SK-N-SH (cell line): ENCODE measurements around the gene IRX6. TPM values are rescaled to one million over a fixed set of nuclear protein-coding genes. Genes with fewer than 3 reads are reported as not detected.

ENCODE experiments used
- CTCF ChIA-PET: fragments of 300-600, 350-600 bp; formaldehyde crosslinking; extraction: SDS; loops from one replicate; lab custom pipeline; 2021; lab: Yijun Ruan, JAX
- POLR2A ChIA-PET: fragments of 350-600 bp; sonication (Branson Sonifier 250); formaldehyde crosslinking; extraction: SDS; loops from one replicate; lab custom pipeline; 2020; ENCODE audit warnings: antibody characterized with exemption, inconsistent platforms; lab: Yijun Ruan, JAX
- DNase-seq: peaks from one replicate; pipeline ENCODE4 v3.0.0; 2012
- H2AFZ ChIP-seq: fragments of 200-600 bp; sonication (generic); 2 replicates; pipeline ENCODE4 v1.8.1; 2016; ENCODE audit warnings: antibody characterized with exemption, mild to moderate bottlenecking, low read depth
- H3F3A ChIP-seq: fragments of 200-600 bp; sonication (generic); replicated peaks from 2 replicates; pipeline ENCODE3; 2016; ENCODE audit warnings: antibody characterized with exemption, mild to moderate bottlenecking; ENCODE audit not compliant: insufficient read depth
- H3K27ac ChIP-seq, 2 experiments: fragments of 200-500 bp in 1 of 2; fragments of 200-600 bp in 1 of 2; sonication (Bioruptor generic) in 1 of 2; sonication (generic), shearing (Covaris generic) in 1 of 2; 2 replicates each; pipeline versions ENCODE4 v1.5.1 to v1.6.1; 2014 to 2016; ENCODE audit warnings: low read depth in 2 of 2, inconsistent platforms in 1 of 2, low read length in 1 of 2, mild to moderate bottlenecking in 1 of 2, mixed read lengths in 1 of 2
- H3K27me3 ChIP-seq: fragments of 200-600 bp; sonication (generic), shearing (Covaris generic); 2 replicates; pipeline ENCODE4 v1.6.1; 2016; ENCODE audit warnings: mixed run types; ENCODE audit not compliant: insufficient read depth
- H3K36me3 ChIP-seq, 2 experiments: fragments of 200-500 bp in 1 of 2; fragments of 200-600 bp in 1 of 2; sonication (Bioruptor generic) in 1 of 2; sonication (generic) in 1 of 2; replicated peaks in 1 of 2; 2 replicates each; pipeline versions ENCODE3 to v1.5.1; 2014 to 2016; ENCODE audit warnings: low read length in 1 of 2, mild to moderate bottlenecking in 1 of 2; ENCODE audit not compliant: insufficient read depth in 2 of 2, control insufficient read depth in 1 of 2
- H3K4me1 ChIP-seq, 2 experiments: fragments of 200-500 bp in 1 of 2; fragments of 200-600 bp in 1 of 2; sonication (Bioruptor generic) in 1 of 2; sonication (generic), shearing (Covaris generic) in 1 of 2; 2 replicates each; pipeline versions ENCODE4 v1.5.1 to v1.6.1; 2014 to 2016; ENCODE audit warnings: low read depth in 1 of 2, low read length in 1 of 2, mixed run types in 1 of 2; ENCODE audit not compliant: insufficient read depth in 2 of 2, control insufficient read depth in 1 of 2
- H3K4me2 ChIP-seq: fragments of 200-600 bp; sonication (generic), shearing (Covaris generic); 2 replicates; pipeline ENCODE4 v1.6.1; 2017; ENCODE audit warnings: mixed run types
- H3K4me3 ChIP-seq, 2 experiments: fragments of 200-500 bp in 1 of 2; fragments of 200-600 bp in 1 of 2; sonication (Bioruptor generic) in 1 of 2; sonication (generic), shearing (Covaris generic) in 1 of 2; 2 replicates each; pipeline versions ENCODE4 v1.5.1 to v1.8.1; 2014 to 2016; ENCODE audit warnings: low read depth in 2 of 2, inconsistent platforms in 1 of 2, low read length in 1 of 2, mild to moderate bottlenecking in 1 of 2, mixed read lengths in 1 of 2, moderate library complexity in 1 of 2
- H3K79me2 ChIP-seq: fragments of 200-600 bp; sonication (generic); 2 replicates; pipeline ENCODE4 v1.8.1; 2017; ENCODE audit warnings: mild to moderate bottlenecking; ENCODE audit not compliant: insufficient read depth
- H3K9ac ChIP-seq: fragments of 200-600 bp; sonication (generic); 2 replicates; pipeline ENCODE4 v1.6.1; 2017; ENCODE audit warnings: mixed run types
- H3K9me2 ChIP-seq: fragments of 200-600 bp; sonication (generic); 2 replicates; pipeline ENCODE4 v1.6.1; 2017; ENCODE audit warnings: mixed run types
- H3K9me3 ChIP-seq: fragments of 200-600 bp; sonication (generic); 2 replicates; pipeline ENCODE4 v1.6.1; 2017; ENCODE audit warnings: mixed run types, mild to moderate bottlenecking, moderate library complexity
- H4K20me1 ChIP-seq: fragments of 200-600 bp; sonication (generic); 2 replicates; pipeline ENCODE4 v1.6.1; 2017; ENCODE audit warnings: mild to moderate bottlenecking, mixed run types; ENCODE audit not compliant: insufficient read depth
- EP300 ChIP-seq, 2 experiments: IDR thresholded peaks; 2 replicates each; pipeline versions ENCODE4 v1.4.0 to v1.6.1; 2012; ENCODE audit warnings: borderline replicate concordance in 1 of 2, low read depth in 1 of 2, low read length in 1 of 2
- FOSL2 ChIP-seq: IDR thresholded peaks from 2 replicates; pipeline ENCODE4 v1.4.0; 2012; ENCODE audit warnings: low read depth, mild to moderate bottlenecking, moderate library complexity, borderline replicate concordance
- FOXJ3 ChIP-seq: sonication (generic); formaldehyde crosslinking; IDR thresholded peaks from 2 replicates; pipeline ENCODE4 v1.5.1; 2020; ENCODE audit warnings: mild to moderate bottlenecking, missing genetic modification reagents
- GATA2 ChIP-seq: sonication (generic); formaldehyde crosslinking; IDR thresholded peaks from 2 replicates; pipeline ENCODE4 v1.5.0; 2020; ENCODE audit warnings: mild to moderate bottlenecking, missing genetic modification reagents
- JUND ChIP-seq: IDR thresholded peaks from 2 replicates; pipeline ENCODE4 v1.4.0; 2012
- MXI1 ChIP-seq: IDR thresholded peaks from 2 replicates; pipeline ENCODE4 v1.6.1; 2012; ENCODE audit warnings: mild to moderate bottlenecking, low read depth, low read length, improper control_type of control experiment
- POLR2AphosphoS5 ChIP-seq: IDR thresholded peaks from 2 replicates; pipeline ENCODE4 v1.6.1; 2012; ENCODE audit warnings: low read depth, low read length
- RAD21 ChIP-seq: IDR thresholded peaks from 2 replicates; pipeline ENCODE4 v1.6.1; 2012; ENCODE audit warnings: mild to moderate bottlenecking, low read length
- SIN3A ChIP-seq: IDR thresholded peaks from 2 replicates; pipeline ENCODE4 v1.6.1; 2012; ENCODE audit warnings: low read depth, mild to moderate bottlenecking, low read length, moderate library complexity, borderline replicate concordance
- SMC3 ChIP-seq: IDR thresholded peaks from 2 replicates; pipeline ENCODE4 v1.6.1; 2012; ENCODE audit warnings: low read depth, low read length, improper control_type of control experiment
- TCF12 ChIP-seq: IDR thresholded peaks from 2 replicates; pipeline ENCODE4 v1.4.0; 2012
- TEAD4 ChIP-seq: IDR thresholded peaks from 2 replicates; pipeline ENCODE4 v1.4.0; 2012; ENCODE audit warnings: mild to moderate bottlenecking, borderline replicate concordance; ENCODE audit not compliant: insufficient read depth
- YY1 ChIP-seq: IDR thresholded peaks from 2 replicates; pipeline ENCODE4 v1.4.0; 2012; ENCODE audit warnings: low read depth, mild to moderate bottlenecking
- WGBS: methylation state at CpG from one replicate; pipeline ENCODE4 v1.1.6; 2017; ENCODE audit warnings: low lambda C conversion rate; 5-methylcytosine and 5-hydroxymethylcytosine counted together
- polyA plus RNA-seq, 3 experiments: library from polyadenylated mRNA; depleted of rRNA; stranded (reverse); fragments of >200 nt; gene quantifications; 2 replicates each; pipeline ENCODE4 v1.2.3, GENCODE V29; 2012
- TF ChIP-seq, protein P1 (sequence below): fragments of 150-350 bp; IDR thresholded peaks from 2 replicates; pipeline ENCODE4 v1.6.1; 2016; ENCODE audit warnings: mild to moderate bottlenecking, low read depth, low read length
- TF ChIP-seq, protein P2 (sequence below): IDR thresholded peaks from 2 replicates; pipeline ENCODE4 v1.4.0; 2012; ENCODE audit warnings: low read depth

Gene IRX6
- polyA plus RNA-seq, 1 of the 3 experiments (the other 2 are of a cell fraction), result not detected

- H3K9ac ChIP-seq, result no peak overlapping the region
- H3K9me3 ChIP-seq, result no peaks in the 10 kb centered on the region
- no peaks in the 10 kb centered on the region for H3K36me3 ChIP-seq
- no peak for TF ChIP-seq SMC3
- TF ChIP-seq SIN3A, result no peak
- TF ChIP-seq POLR2AphosphoS5, result no peak
- no peak for TF ChIP-seq TEAD4
- TF ChIP-seq FOXJ3, result no peak
- TF ChIP-seq, protein P1, sequence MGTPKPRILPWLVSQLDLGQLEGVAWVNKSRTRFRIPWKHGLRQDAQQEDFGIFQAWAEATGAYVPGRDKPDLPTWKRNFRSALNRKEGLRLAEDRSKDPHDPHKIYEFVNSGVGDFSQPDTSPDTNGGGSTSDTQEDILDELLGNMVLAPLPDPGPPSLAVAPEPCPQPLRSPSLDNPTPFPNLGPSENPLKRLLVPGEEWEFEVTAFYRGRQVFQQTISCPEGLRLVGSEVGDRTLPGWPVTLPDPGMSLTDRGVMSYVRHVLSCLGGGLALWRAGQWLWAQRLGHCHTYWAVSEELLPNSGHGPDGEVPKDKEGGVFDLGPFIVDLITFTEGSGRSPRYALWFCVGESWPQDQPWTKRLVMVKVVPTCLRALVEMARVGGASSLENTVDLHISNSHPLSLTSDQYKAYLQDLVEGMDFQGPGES, result no peak
- TF ChIP-seq MXI1, result no peak
- TF ChIP-seq EP300 (IDR thresholded peaks at IDR 0.05; ENCODE audit: borderline replicate concordance in 1 of 2, low read depth in 1 of 2, low read length in 1 of 2), result no peak
- no peak for TF ChIP-seq FOSL2
- no peak for TF ChIP-seq JUND
- TF ChIP-seq, protein P2, sequence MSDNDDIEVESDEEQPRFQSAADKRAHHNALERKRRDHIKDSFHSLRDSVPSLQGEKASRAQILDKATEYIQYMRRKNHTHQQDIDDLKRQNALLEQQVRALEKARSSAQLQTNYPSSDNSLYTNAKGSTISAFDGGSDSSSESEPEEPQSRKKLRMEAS, result no peak
- TF ChIP-seq TCF12, result no peak
- no peak for TF ChIP-seq GATA2
- H4K20me1 ChIP-seq, result no peaks in the 10 kb centered on the region
- DNase-seq, result no peak
- 53% methylated on average over 1 of the region's 1 CpG for WGBS
- ChIA-PET CTCF (interaction anchor here (2.9 kb wide), 1 partner anchor 31 kb away, joined by 11 read pairs; the partner anchor contains the start of gene IRX6), POLR2A (no interaction called here)
- no peaks in the 10 kb centered on the region for H3K79me2 ChIP-seq
- no peak overlapping the region for H3K27ac ChIP-seq
- no peaks in the 10 kb centered on the region for H3F3A ChIP-seq
- H3K4me1 ChIP-seq, result peaks cover 0 to 6% of the 10 kb centered on the region in 2 experiments; a peak in 1 of 4 replicates
- H3K9me2 ChIP-seq, result no peaks in the 10 kb centered on the region
- no peak overlapping the region for H3K4me3 ChIP-seq
- no peak overlapping the region for H2AFZ ChIP-seq
- no peaks in the 10 kb centered on the region for H3K27me3 ChIP-seq
- H3K4me2 ChIP-seq, result no peak overlapping the region
Observed at GRCh38 chr16:55292491-55292890, 31.5 kb upstream of the IRX6 start.

DNA sequence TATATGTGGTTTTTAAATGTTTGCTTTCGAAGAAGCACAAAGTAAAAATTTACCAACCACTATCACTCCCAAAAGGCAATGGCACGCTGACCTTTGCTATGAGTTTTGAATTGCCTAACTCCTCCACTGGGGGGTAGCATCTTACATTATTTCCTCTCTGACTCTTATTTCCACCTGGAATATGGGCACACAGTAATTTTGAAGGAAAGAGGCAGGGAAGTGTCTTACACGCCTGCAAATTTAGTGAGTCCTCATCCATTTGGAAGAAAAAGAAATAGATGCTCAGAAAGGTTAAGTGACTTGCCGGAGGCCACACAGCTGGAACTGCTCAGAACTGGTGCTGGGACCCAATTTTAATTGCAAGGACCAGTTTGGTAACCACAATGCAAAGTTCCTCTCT lies 29.9 kb upstream of the IRX6 start:
- Histone ChIP-seq H3K9me2 (no peaks in the 10 kb centered on the region), H3K9ac (no peak overlapping the region), H3K9me3 (no peaks in the 10 kb centered on the region), H3K4me1 (peaks cover 0 to 6% of the 10 kb centered on the region in 2 experiments; a peak in 1 of 4 replicates), H3K27ac (no peak overlapping the region; a peak in 1 of 4 replicates), H4K20me1 (no peaks in the 10 kb centered on the region), H3K79me2 (no peaks in the 10 kb centered on the region), H3K4me2 (no peak overlapping the region), H3K27me3 (no peaks in the 10 kb centered on the region), H2AFZ (no peak overlapping the region), H3K36me3 (no peaks in the 10 kb centered on the region), H3K4me3 (no peak overlapping the region), H3F3A (no peaks in the 10 kb centered on the region)
- CTCF ChIA-PET, result interaction anchor here (0.6 to 2.9 kb wide), 4 partner anchors 27 to 1245 kb away, joined by 3 to 11 read pairs (median 3); partner anchors contain the start of gene IRX6
- TF ChIP-seq YY1 (no peak), RAD21 (peak; percentile 16; the same call in 1 of the 2 replicates)
- DNase-seq, result no peak
- POLR2A ChIA-PET, result no interaction called here
- WGBS, result 51% methylated on average over 4 of the region's 4 CpGs
